ENCODE data around the gene SCUBE2.

SCUBE2 gene

GRCh38 chr11:9037963-9038362, 53.4 kb downstream of the SCUBE2 start:
- no peak overlapping the region for H4K8ac ChIP-seq (ENCODE audit: low read depth, low read length)
- no peak overlapping the region for H3K23ac ChIP-seq (ENCODE audit: low read length)
- H2BK5ac ChIP-seq (ENCODE audit: low read length), result no peak overlapping the region
- H2BK120ac ChIP-seq (ENCODE audit: low read depth, low read length), result no peak overlapping the region
- no CpG with 5 or more reads among the region's 1 CpG for WGBS (ENCODE audit: extremely low coverage, insufficient coverage, low lambda C conversion rate)
- H2AK5ac ChIP-seq (ENCODE audit: low read length), result no peak overlapping the region
- no peak for DNase-seq
- no peak overlapping the region for H3K18ac ChIP-seq (ENCODE audit: low read length)
- no peaks in the 10 kb centered on the region for H3K4me1 ChIP-seq (ENCODE audit: control insufficient read depth, low read depth, low read length)
- H3K79me1 ChIP-seq (ENCODE audit: low read length), result no peaks in the 10 kb centered on the region
- no peaks in the 10 kb centered on the region for H3K79me2 ChIP-seq (ENCODE audit: control insufficient read depth, insufficient read depth, low read length)
- H3K4ac ChIP-seq (ENCODE audit: low read depth, low read length), result no peak overlapping the region
- no peaks in the 10 kb centered on the region for H3K36me3 ChIP-seq (ENCODE audit: control insufficient read depth, insufficient read depth, low read length)
- H3K27me3 ChIP-seq (ENCODE audit: insufficient read depth, low read length, poor library complexity), result no peaks in the 10 kb centered on the region
- H4K5ac ChIP-seq (ENCODE audit: low read length), result no peak overlapping the region
- H3K56ac ChIP-seq (ENCODE audit: low read length), result no peak overlapping the region
- no peak overlapping the region for H3K4me2 ChIP-seq (ENCODE audit: low read length)
- no peak overlapping the region for H3K4me3 ChIP-seq (ENCODE audit: low read length)
- H2BK15ac ChIP-seq (replicated peaks; ENCODE audit: low read depth), result no peak overlapping the region
- H3K27ac ChIP-seq (ENCODE audit: low read depth, low read length), result no peak overlapping the region
- H3K9ac ChIP-seq (ENCODE audit: low read length), result no peak overlapping the region

- H3K27ac ChIP-seq (ENCODE audit: low read depth, low read length), result peak overlapping the region; percentile 17
- no peaks in the 10 kb centered on the region for H3K27me3 ChIP-seq (ENCODE audit: insufficient read depth, low read length, poor library complexity)
- H3K36me3 ChIP-seq (ENCODE audit: control insufficient read depth, insufficient read depth, low read length), result no peaks in the 10 kb centered on the region
- H2AK5ac ChIP-seq (ENCODE audit: low read length), result no peak overlapping the region
- no peaks in the 10 kb centered on the region for H3K79me1 ChIP-seq (ENCODE audit: low read length)
- H3K4me2 ChIP-seq (ENCODE audit: low read length), result no peak overlapping the region
- H3K18ac ChIP-seq (ENCODE audit: low read length), result no peak overlapping the region
- H4K8ac ChIP-seq (ENCODE audit: low read depth, low read length), result no peak overlapping the region
- no peak overlapping the region for H3K23ac ChIP-seq (ENCODE audit: low read length)
- no CpG with 5 or more reads among the region's 7 CpGs for WGBS (ENCODE audit: extremely low coverage, insufficient coverage, low lambda C conversion rate)
- H3K4me3 ChIP-seq (ENCODE audit: low read length), result no peak overlapping the region
- DNase-seq, result no peak
- H3K56ac ChIP-seq (ENCODE audit: low read length), result no peak overlapping the region
- H4K5ac ChIP-seq (ENCODE audit: low read length), result no peak overlapping the region
- no peaks in the 10 kb centered on the region for H3K79me2 ChIP-seq (ENCODE audit: control insufficient read depth, insufficient read depth, low read length)
- H3K9ac ChIP-seq (ENCODE audit: low read length), result no peak overlapping the region
- no peak overlapping the region for H2BK120ac ChIP-seq (ENCODE audit: low read depth, low read length)
- no peak overlapping the region for H2BK15ac ChIP-seq (replicated peaks; ENCODE audit: low read depth)
- H3K4me1 ChIP-seq (ENCODE audit: control insufficient read depth, low read depth, low read length), result no peaks in the 10 kb centered on the region
- no peak overlapping the region for H3K4ac ChIP-seq (ENCODE audit: low read depth, low read length)
- no peak overlapping the region for H2BK5ac ChIP-seq (ENCODE audit: low read length)
Observed at GRCh38 chr11:9037046-9037780, 54.2 kb downstream of the SCUBE2 start.

DNA sequence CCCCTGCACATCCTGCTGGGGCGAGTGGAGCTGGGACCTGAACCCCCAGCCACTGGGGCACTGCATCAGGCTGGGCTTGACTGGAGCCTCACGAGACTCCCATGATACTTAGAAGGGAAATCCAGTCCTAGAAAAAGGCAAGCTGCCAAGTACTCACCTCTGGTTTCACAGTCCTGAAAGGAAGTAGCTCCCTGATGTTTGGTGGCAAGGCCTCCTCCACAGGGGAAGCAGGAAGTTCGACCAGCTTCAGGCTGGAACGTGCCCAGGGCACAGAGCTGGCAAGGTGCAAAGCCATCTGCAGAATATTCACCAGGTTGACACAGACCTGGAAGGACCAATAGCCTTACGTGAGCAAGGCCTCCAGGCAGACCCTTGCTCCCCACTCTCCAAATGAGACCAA, 60.8 kb downstream of the SCUBE2 start:
- no peak overlapping the region for H2BK15ac ChIP-seq (replicated peaks; ENCODE audit: low read depth)
- no peaks in the 10 kb centered on the region for H3K27me3 ChIP-seq (ENCODE audit: insufficient read depth, low read length, poor library complexity)
- no peak overlapping the region for H3K18ac ChIP-seq (ENCODE audit: low read length)
- H3K36me3 ChIP-seq (ENCODE audit: control insufficient read depth, insufficient read depth, low read length), result no peaks in the 10 kb centered on the region
- H2BK5ac ChIP-seq (ENCODE audit: low read length), result no peak overlapping the region
- no peak overlapping the region for H4K5ac ChIP-seq (ENCODE audit: low read length)
- no peaks in the 10 kb centered on the region for H3K79me2 ChIP-seq (ENCODE audit: control insufficient read depth, insufficient read depth, low read length)
- H3K4me1 ChIP-seq (ENCODE audit: control insufficient read depth, low read depth, low read length), result no peaks in the 10 kb centered on the region
- H3K4ac ChIP-seq (ENCODE audit: low read depth, low read length), result no peak overlapping the region
- WGBS (ENCODE audit: extremely low coverage, insufficient coverage, low lambda C conversion rate), result no CpG with 5 or more reads among the region's 5 CpGs
- H2BK120ac ChIP-seq (ENCODE audit: low read depth, low read length), result no peak overlapping the region
- no peak overlapping the region for H4K8ac ChIP-seq (ENCODE audit: low read depth, low read length)
- H3K4me2 ChIP-seq (ENCODE audit: low read length), result no peak overlapping the region
- no peak overlapping the region for H3K9ac ChIP-seq (ENCODE audit: low read length)
- H3K23ac ChIP-seq (ENCODE audit: low read length), result no peak overlapping the region
- H3K79me1 ChIP-seq (ENCODE audit: low read length), result no peaks in the 10 kb centered on the region
- H3K56ac ChIP-seq (ENCODE audit: low read length), result no peak overlapping the region
- H3K27ac ChIP-seq (ENCODE audit: low read depth, low read length), result no peak overlapping the region
- no peak overlapping the region for H3K4me3 ChIP-seq (ENCODE audit: low read length)
- H2AK5ac ChIP-seq (ENCODE audit: low read length), result no peak overlapping the region
- no peak for DNase-seq

- Histone ChIP-seq H3K23ac (ENCODE audit: low read length) (no peak overlapping the region), H3K4me3 (ENCODE audit: low read length) (no peak overlapping the region), H3K4ac (ENCODE audit: low read depth, low read length) (no peak overlapping the region), H3K27me3 (ENCODE audit: insufficient read depth, low read length, poor library complexity) (no peaks in the 10 kb centered on the region), H3K4me1 (ENCODE audit: control insufficient read depth, low read depth, low read length) (no peaks in the 10 kb centered on the region), H3K79me2 (ENCODE audit: control insufficient read depth, insufficient read depth, low read length) (no peaks in the 10 kb centered on the region), H3K36me3 (ENCODE audit: control insufficient read depth, insufficient read depth, low read length) (no peaks in the 10 kb centered on the region), H2AK5ac (ENCODE audit: low read length) (no peak overlapping the region), H2BK15ac (replicated peaks; ENCODE audit: low read depth) (no peak overlapping the region), H3K79me1 (ENCODE audit: low read length) (no peaks in the 10 kb centered on the region), H3K4me2 (ENCODE audit: low read length) (no peak overlapping the region), H2BK120ac (ENCODE audit: low read depth, low read length) (no peak overlapping the region), H3K27ac (ENCODE audit: low read depth, low read length) (no peak overlapping the region), H3K18ac (ENCODE audit: low read length) (no peak overlapping the region), H3K9ac (ENCODE audit: low read length) (no peak overlapping the region), H4K5ac (ENCODE audit: low read length) (no peak overlapping the region), H2BK5ac (ENCODE audit: low read length) (no peak overlapping the region), H3K56ac (ENCODE audit: low read length) (no peak overlapping the region), H4K8ac (ENCODE audit: low read depth, low read length) (no peak overlapping the region)
- no CpG with 5 or more reads among the region's 7 CpGs for WGBS (ENCODE audit: extremely low coverage, insufficient coverage, low lambda C conversion rate)
- no peak for DNase-seq
Observed at GRCh38 chr11:9029422-9029821, 62.0 kb downstream of the SCUBE2 start.

GRCh38 chr11:9028581-9028980, 62.8 kb downstream of the SCUBE2 start:
- no peaks in the 10 kb centered on the region for H3K79me2 ChIP-seq (ENCODE audit: control insufficient read depth, insufficient read depth, low read length)
- no peaks in the 10 kb centered on the region for H3K79me1 ChIP-seq (ENCODE audit: low read length)
- H3K27ac ChIP-seq (ENCODE audit: low read depth, low read length), result no peak overlapping the region
- WGBS (ENCODE audit: extremely low coverage, insufficient coverage, low lambda C conversion rate), result no CpG with 5 or more reads among the region's 1 CpG
- H3K4me2 ChIP-seq (ENCODE audit: low read length), result no peak overlapping the region
- H3K56ac ChIP-seq (ENCODE audit: low read length), result no peak overlapping the region
- no peak overlapping the region for H3K18ac ChIP-seq (ENCODE audit: low read length)
- DNase-seq, result no peak
- H4K8ac ChIP-seq (ENCODE audit: low read depth, low read length), result no peak overlapping the region
- H4K5ac ChIP-seq (ENCODE audit: low read length), result no peak overlapping the region
- H3K4ac ChIP-seq (ENCODE audit: low read depth, low read length), result no peak overlapping the region
- no peaks in the 10 kb centered on the region for H3K4me1 ChIP-seq (ENCODE audit: control insufficient read depth, low read depth, low read length)
- no peak overlapping the region for H2BK15ac ChIP-seq (replicated peaks; ENCODE audit: low read depth)
- H3K9ac ChIP-seq (ENCODE audit: low read length), result no peak overlapping the region
- H2BK5ac ChIP-seq (ENCODE audit: low read length), result no peak overlapping the region
- no peak overlapping the region for H3K4me3 ChIP-seq (ENCODE audit: low read length)
- no peak overlapping the region for H3K23ac ChIP-seq (ENCODE audit: low read length)
- no peaks in the 10 kb centered on the region for H3K27me3 ChIP-seq (ENCODE audit: insufficient read depth, low read length, poor library complexity)
- no peaks in the 10 kb centered on the region for H3K36me3 ChIP-seq (ENCODE audit: control insufficient read depth, insufficient read depth, low read length)
- H2AK5ac ChIP-seq (ENCODE audit: low read length), result no peak overlapping the region
- no peak overlapping the region for H2BK120ac ChIP-seq (ENCODE audit: low read depth, low read length)
